Stimulated activated CD4-positive, alpha-beta T cell treated with anti-CD3 and anti-CD28 coated beads, Interleukin-12 subunit alpha, Interleukin-12 subunit beta, amount 100 ng/mL, for 24 hours (primary cell): Measurements from ENCODE around the gene PPFIA3.

Source experiments
- DNase-seq, 2 experiments: peaks; one replicate each; pipeline ENCODE4 v3.0.0-alpha.2; 2020; ENCODE audit warnings: low read depth in 2 of 2

The PPFIA3 gene

GRCh38 chr19:49182848-49183375, 63.6 kb downstream of the PPFIA3 start:
- no peak for DNase-seq

GRCh38 chr19:49186108-49186507, 66.8 kb downstream of the PPFIA3 start:
- no peak for DNase-seq

- DNase-seq = no peak
Measured at GRCh38 chr19:49188626-49189200, 69.4 kb downstream of the PPFIA3 start.

- no peak for DNase-seq
Measured at GRCh38 chr19:49189259-49189658, 69.9 kb downstream of the PPFIA3 start.

- DNase-seq = no peak
Measured at GRCh38 chr19:49190781-49191180, 71.4 kb downstream of the PPFIA3 start.

- no peak for DNase-seq
Measured at GRCh38 chr19:49193822-49194394, 74.6 kb downstream of the PPFIA3 start.

GRCh38 chr19:49194408-49194807, 75.1 kb downstream of the PPFIA3 start:
- DNase-seq = no peak

- no peak for DNase-seq
Measured at GRCh38 chr19:49196527-49197240, 77.3 kb downstream of the PPFIA3 start.

GRCh38 chr19:49200238-49200862, 81.0 kb downstream of the PPFIA3 start:
- DNase-seq = no peak
